HG03460 (cell line): ENCODE data around the gene ZNF474.

ENCODE experiments used
- ATAC-seq: cut with Tn5 transposase; IDR thresholded peaks from one replicate; pipeline ENCODE4 v1.9.1; 2021; ENCODE audit not compliant: unreplicated experiment

ZNF474 gene

DNA sequence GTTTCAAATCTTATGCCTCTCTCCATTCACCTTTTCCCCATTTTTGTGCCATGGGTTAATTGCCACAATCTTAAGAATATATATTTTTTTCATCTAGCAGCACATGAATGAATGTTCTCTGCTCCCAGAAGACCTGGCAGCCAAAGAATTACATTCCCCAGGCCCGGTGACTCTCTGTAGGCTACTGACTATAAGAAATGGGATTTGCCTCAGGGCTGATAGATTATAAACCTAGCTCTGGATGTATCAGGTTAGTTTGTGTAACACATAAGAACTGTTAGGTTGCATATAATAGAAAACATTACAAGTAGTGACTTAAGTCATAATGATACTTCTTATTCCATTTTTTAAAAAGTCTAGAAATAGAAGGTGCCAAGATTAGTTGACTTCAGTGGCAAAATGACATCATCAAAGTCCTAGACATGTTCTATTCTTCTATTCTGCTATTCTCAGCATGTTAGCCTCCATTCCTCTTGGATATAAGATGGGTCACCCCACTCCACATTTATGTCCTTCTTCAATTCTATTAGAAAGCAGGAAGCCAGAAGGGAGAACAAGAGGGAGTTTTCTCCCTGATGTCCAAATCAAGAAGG is 10.9 kb upstream of the ZNF474 start:
- ATAC-seq, result no peak

DNA sequence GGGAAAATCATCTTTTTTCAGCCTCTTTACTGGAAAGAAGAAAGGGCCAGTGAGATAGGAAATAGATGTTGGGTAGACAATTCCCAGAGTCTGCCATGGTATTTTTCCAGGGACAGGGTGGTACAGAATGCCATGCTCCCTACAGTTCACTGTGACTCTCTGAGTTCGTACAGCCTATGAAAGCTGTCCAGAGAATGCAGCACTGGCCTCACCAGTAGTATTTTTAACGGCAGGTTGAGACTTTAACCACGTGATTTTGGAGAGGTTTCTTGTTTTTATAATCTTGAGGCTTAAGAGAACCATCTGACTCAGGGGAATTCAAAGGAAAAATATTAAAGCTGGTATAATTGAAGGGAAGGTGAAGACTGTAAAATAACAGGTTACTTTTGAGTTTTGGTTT is 10.1 kb upstream of the ZNF474 start:
- ATAC-seq, result no peak

DNA sequence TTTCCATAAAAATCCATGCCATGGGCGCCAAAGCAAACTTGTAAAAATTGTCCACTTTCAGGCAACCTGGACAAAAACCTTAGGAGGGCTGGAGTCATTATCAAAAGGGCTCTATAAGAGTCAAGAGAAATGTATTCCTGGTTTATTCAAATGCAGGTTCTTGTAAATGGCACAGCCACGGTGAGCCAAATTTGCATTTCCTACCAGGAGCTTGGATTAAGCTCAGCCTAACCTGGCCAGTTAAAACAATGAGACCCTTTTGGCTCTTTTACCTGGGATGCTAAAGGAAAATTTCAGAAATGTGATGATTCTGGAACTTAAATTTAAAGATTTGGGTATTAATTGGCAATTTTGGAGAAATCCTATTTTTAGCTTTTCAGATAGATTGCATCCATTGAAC is 8.9 kb upstream of the ZNF474 start:
- no peak for ATAC-seq

DNA sequence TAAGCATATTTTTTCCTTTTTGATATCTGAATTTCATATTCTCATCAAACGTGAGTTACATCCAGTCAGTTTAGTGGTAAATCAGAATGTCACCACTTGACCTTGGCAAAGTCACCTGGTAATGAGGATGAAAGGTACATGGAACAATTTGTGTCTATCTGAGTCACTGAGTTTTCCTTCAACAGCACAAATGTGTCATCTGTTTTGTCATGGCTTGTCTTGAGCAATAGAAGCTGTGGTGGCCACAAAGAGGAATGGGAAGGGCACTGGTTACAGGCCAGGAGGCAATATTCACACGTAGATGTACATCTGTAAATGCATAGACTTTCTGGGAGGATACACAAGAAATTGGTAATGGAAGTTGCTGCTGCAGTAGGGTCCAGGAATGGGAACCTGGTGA is 8.4 kb upstream of the ZNF474 start:
- no peak for ATAC-seq

DNA sequence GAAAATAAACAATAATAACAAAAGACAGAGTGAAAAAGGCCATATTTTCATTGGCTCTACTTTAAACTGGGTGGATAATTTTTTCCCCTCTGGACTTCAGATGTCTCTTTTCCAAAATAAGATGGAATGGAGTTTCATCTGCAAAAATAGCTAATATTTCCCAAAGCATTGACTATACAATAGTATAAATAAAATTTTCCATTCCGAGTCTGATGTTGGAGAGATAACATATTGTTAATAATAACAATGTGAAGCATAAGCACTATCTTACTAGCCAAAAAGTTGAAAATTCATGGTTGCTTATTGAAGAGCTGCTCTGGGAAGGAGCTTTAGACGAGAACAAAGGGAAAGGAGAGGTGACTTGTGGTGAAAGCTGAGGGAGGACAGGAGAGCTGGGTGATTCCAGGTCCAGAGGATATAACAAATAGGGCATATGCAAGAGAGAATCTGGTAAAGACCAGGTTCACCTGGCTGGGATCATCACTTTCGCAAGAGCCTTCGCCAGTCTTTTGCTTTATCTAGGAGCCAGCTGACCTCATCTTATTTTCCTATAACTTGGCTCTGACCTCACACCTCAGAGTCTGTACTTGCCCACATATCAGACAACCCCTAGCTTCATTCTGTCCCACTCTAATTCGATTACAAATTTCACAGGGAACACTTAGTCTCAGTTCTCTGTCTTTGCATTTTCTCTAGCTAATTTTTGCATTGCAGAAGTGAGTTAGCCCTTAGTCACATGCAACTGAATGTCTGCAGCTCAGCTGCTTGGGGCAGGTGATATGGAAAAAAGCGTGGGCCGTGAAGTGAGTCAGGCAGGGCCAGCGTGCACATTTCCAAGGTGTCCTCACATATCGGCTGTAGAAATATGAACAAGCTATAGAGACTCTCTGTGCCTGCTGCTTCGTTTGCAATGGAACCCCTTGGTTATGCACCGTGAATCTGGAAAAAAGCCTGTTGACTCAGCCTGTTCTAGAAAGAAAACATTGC is 7.6 kb upstream of the ZNF474 start:
- no peak for ATAC-seq

DNA sequence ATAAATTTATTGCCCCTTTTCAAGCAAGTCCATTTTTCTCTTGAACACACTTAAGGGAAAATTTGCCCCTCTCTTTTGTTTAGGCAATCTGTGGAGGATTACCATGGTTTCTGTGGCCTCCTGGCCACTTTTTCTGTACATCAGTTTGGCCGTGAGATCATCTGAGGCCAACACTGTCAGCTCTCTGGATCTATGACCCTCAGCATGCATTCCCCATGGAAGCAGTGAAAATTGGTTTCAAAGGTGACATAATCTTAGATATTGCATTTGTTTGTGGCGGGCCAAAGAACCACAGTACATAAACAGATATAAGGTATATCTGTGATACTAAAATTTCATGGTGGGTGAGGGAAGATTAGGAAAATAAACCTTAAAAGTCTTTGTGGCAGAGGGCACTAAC is 4.6 kb upstream of the ZNF474 start:
- ATAC-seq, result no peak

DNA sequence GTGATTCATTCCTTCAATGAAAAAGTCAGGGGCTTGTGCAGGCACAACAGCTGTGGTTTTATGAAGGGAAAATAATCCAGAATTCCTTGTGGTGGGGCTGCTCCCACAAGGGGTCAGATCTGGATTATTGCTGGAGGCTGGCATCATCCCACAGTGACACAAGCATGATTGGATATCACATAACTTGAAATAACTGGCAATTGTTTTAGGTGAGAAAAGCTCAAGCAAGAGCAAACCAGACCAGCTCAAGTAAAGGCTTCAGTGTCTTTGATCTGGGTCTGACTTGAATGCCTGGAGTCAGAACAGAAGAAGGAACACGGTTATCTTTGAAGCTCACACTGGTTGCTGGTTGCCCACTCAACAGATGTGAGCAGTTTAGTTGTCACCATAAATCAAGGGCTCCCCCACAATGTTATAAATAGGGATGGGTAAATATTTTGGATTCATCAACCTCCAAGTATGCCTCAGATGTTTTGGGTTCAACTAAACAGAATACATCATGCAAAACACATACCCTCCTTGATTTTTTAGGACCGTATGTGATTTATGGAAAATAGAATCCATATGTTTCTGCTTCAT is 3.1 kb upstream of the ZNF474 start:
- no peak for ATAC-seq

DNA sequence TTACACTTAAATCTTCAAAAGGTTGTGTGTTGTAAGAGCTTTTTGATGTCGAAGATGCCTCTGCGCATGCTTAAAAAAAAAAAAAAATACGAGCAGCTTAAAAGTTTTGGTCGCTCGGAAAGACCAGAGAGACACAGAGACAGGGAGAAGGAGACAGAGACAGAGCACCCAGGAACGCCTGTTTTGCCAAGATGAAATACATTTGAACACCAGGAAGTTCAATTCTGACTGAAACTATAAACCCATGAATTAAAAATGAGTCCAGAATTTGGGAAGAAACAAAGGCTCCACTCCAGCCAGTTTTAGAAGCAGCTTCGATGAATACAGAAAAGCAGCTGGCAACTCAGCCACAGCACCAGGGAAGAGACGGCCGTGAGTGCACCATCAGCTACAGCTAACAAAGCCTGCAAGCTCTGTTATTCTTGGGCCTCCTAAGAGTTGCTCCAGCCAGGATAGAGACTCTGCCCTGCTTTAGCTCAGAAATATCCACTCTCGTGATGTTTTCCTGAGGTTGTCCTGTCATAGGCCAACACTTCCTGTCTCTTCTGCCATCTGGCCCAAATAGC is 2.5 kb upstream of the ZNF474 start:
- no peak for ATAC-seq

DNA sequence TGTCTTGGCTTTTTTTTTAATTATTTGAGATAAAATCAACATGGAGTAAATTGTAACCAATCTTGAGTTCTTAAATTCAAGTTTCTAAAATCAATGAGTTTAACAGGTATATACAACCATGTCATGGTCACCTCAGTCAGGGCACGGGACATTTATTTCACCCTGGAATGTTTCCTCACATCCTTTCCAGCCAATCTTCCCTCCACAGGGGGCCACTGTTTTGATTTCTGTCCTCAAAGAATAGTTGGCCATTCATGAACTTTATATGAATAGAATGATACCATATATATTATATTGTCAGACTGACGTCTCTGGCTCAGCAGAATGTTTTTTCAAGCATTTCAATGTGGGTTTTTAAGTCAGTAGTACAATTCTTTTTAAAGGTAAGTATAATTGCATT is 806 bp downstream of the ZNF474 start:
- ATAC-seq, result no peak

DNA sequence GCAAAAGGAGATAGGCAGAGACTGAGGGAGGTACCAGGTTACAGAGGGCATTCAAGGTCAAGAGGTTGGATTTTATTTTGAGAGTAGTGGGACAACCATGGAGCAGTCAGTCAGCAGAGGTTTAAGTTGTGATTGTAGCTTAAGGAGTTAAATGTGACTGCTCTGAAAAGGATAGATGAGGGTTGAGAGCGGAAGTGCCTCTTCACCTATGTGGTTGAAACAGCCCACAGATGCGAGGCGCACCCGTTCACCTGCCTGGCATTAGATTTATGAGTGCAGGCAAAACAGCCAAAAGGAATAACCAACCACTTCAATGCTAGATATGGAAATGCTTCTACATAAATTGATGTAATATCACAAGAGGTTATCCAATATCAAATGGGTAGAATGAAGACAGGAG is 8.4 kb downstream of the ZNF474 start:
- ATAC-seq, result no peak

DNA sequence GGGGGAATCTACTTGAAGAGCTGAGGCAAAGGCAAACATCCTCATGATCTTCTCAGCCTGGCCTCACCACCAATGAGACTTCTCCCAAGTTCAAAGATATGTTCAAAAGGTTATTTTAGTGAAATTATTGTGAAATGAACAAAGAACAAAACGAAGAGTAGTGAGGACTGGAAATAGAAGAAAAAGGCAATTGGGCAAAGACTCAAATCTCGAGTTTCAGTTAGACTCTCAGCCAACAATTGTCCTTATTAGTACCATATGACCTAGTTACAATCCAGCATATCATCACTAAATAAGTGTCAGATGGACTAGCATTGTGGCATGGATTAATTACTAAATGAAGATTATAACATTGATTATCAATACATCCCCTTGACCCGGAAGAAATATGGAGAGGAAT is 9.0 kb downstream of the ZNF474 start:
- no peak for ATAC-seq

DNA sequence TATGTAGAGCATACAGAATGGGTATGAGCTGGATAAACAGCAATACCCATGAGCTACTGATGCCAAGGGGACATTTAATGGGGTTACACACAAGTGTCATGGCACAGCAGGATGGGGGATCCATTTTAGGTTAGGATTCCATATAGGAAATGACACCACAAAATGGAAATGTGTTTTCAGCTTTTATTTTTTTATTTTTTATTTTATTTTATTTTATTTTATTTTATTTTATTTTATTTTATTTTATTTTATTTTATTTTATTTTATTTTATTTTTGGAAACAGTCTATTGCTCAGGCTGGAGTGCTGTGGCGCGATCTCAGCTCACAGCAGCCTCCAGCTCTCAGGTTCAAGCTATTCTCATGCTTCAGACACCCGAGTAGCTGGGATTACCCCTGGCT is 11.6 kb downstream of the ZNF474 start:
- no peak for ATAC-seq

DNA sequence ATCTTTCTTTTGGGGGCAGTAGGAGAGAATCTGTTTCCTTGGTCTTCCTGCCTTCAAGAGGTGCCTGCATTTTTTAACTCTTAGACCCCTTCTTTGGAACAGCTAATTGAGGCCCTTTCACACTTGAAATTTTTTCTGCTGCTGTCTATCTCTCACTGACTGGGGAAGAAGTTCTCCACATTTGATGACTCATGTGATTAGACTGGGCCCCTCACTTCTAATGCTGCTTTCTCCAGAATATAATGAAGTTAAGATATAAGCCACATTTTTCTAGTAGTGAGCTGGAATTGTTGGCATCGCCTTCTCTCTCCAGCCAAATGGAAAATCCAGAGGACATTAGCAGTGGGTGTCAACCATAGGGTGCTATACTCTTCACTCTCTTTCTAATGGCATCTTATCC is 12.4 kb downstream of the ZNF474 start:
- ATAC-seq, result no peak

DNA sequence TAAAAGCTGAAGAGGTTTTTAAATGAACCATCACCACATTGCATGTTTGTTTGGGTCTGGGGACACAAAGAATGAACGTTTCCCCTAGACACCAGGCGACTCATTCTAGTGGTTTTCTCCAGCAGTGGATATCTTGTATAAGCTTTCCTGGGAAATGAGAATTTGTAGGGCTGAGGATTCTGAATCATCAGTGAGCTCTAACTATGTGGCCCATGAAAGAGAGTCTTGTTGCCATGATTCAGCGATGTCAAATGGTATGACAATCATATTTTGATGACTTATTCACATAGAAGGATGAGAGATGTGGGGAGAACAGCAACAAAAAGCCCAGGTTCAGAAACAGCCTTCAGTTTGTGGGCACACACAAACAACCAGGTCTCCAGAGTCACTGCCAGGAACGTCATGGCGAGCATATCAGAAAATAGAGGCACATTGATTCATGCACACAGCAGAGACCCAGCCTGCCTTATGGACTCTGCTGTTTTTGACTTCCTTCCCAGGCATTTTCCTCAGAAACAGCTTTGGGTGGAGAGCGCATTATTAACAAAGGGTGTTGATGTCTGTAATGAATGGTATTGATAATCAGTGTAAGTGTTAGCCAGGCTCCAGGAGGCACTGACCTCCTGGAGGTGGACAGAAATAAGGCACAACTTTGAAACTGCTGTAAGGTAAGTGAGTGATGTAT is 13.3 kb downstream of the ZNF474 start:
- no peak for ATAC-seq

DNA sequence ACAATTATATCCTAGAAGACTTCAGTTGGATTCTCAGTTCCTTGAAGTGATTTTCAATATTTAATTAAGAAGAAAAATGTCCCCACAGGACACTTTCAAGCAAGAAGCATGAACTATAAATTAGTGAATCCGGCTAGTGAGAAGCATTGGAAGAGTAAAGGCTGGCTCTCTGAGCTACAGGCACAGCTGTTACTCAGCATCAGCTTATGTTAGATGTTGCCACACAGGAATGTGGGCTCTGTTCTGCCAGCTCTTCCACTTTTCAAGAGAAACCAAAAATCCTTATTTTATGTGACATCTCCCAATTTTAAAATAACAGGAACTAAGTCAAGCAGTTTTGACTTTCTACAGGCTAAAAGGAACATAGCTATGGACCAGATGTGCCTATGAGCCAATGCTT is 14.9 kb downstream of the ZNF474 start:
- no peak for ATAC-seq

DNA sequence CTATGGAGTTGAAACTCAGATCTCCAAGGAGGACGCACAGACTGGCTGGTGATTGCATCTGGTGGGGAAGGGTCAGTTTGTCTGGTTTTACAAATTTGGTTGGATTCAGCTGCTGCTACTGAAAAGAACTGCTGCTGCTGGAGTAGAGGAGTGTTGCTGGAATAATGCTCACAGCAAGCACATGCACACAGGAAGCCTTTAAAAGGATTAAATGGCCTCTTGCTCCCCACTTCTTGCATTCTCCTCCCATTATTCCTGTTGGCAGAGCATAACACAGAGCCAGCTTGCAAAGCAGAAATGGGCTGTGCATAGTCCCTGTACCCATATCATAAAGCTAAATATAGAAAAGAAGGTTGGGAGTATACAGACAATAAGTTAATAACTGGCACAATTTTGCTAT is 16.6 kb downstream of the ZNF474 start:
- no peak for ATAC-seq

DNA sequence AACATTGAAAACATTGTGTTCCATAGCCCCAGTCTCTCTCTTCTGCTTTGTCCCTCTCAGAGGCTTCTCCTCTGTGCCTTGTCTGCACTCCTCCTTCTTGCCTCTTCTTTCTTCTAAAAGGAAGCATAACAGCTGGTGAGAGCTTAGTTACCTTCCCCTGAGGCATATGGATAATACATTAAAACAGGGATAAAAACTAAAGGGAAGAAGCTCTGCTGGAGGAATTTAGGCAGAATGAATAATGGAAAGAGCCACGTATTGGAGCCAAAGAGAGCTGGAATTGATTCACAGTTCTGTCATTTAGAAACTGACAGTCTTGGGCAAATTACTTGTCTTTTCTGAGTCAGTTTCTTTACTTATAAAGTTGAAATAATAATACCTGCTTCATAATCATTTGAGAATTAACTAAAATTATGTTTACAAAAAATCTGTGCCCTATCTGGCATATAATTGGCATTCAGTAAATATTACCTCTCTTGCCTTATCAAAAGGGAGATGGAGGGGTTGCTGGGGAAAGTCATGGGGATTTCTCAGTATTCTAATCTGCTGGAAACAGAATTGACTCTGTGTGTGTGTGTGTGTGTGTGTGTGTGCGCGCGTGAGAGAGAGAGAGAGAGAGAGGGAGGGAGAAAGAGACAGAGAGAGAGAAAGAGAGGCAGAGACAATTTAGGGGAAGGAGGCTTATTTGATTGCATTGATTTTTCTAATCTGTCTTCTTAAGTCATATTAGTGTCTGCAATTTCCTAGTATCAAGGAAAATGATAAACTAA is 20.2 kb downstream of the ZNF474 start:
- no peak for ATAC-seq

DNA sequence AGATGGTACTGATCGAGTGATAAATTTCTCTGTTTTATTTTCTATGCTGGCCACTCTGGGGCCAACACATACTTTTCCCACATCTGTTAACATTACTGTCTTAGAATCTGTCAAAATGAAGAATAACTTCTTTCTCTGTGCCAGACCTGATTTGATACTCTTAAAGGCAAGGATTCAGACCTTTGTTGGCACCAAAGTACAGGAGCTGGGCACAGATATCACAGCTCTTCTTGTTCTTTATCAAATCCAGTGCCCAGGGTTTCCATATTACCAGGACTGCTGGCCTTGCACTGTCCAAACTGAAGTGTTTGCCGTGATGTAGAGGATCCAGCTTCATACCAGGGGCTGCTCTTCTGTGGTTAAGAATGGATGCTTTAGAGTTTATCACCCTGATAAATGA is 20.9 kb downstream of the ZNF474 start:
- no peak for ATAC-seq

DNA sequence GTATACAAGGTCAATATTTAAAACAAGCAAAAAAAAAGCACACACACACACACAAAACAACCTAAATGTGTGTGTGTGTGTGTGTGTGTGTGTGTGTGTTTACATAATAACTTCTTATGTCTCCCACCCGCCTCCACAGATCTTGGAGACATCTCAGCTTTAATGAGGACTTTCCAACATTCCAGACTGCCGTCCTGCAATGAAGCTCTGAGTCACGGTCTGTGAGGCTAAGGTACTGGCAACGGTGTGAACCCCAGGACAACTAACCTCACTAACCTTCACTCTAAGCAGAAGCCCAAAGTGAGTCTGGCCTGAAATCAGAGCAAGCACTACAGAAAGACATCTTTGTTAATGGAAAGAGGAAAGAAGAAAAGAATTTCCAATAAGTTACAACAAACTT is 22.3 kb downstream of the ZNF474 start:
- ATAC-seq, result no peak

DNA sequence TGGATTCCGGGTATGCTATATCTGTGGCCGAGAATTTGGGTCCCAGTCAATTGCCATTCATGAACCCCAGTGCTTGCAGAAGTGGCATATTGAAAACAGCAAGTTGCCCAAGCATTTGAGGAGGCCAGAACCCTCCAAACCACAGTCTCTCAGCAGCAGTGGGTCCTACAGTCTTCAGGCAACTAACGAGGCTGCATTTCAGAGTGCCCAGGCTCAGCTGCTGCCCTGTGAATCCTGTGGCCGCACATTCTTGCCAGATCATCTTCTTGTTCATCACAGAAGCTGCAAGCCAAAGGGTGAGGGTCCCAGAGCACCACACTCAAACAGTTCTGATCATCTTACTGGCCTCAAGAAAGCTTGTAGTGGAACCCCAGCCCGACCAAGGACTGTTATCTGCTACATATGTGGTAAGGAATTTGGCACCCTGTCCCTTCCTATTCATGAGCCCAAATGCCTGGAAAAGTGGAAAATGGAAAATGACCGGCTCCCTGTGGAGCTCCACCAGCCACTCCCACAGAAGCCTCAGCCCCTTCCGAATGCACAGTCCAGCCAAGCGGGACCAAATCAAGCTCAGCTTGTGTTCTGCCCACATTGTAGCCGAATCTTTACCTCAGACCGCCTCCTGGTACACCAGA is 23.0 kb downstream of the ZNF474 start:
- no peak for ATAC-seq
